AG08395 (cell line): ENCODE data around the gene ZCWPW1.

Experiments used
- DNase-seq: peaks from one replicate; pipeline ENCODE4 v3.0.0; 2012; ENCODE audit warnings: mixed read lengths, low spot score

ZCWPW1 gene

DNA sequence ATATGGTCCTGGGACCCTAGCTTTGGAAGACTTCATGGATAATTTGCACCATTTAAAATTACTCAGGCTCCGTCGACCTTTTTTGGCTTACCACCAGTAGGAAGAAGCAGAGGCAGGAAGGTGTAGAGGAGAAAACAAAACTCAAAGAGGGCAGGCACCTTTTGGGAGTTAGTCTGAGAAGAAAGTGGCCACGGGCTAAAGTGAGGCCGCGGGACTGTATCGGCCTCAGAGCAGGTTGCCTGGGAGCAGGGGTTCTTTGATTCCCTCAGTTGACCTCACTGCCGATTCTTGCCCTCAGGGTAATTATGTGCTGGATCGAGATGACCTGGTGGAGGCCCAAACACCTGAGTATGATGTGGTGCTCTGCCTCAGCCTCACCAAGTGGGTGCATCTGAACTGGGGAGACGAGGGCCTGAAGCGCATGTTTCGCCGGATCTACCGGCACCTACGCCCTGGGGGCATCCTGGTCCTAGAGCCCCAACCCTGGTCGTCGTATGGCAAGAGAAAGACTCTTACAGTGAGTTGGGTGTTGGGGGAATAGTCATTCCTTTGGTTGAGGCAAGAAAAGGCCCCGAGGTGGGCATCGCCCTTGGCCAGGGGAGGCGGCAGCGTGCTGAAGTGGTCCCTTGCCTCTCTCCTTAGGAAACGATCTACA is 4.2 kb upstream of the ZCWPW1 start:
- no peak for DNase-seq

DNA sequence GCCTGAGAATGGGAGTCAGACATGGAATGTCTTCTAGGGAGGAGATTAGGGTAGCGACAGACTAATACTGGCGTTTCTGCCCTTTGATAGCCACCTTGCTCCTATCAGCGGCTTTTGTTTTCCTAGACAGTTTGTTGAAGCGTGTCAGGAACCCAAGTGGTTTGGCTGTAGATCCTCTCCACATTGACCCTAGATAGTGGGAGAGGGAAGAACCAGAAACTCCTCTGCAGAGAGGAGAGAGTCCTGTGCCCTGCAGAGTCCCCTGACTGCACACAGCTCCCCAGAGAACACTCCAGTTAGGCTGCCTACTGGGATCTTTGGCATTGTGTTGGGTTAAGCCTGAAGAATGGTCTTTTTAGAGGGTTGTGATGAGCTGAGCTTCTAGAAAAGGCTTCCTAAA is 3.5 kb upstream of the ZCWPW1 start:
- no peak for DNase-seq

DNA sequence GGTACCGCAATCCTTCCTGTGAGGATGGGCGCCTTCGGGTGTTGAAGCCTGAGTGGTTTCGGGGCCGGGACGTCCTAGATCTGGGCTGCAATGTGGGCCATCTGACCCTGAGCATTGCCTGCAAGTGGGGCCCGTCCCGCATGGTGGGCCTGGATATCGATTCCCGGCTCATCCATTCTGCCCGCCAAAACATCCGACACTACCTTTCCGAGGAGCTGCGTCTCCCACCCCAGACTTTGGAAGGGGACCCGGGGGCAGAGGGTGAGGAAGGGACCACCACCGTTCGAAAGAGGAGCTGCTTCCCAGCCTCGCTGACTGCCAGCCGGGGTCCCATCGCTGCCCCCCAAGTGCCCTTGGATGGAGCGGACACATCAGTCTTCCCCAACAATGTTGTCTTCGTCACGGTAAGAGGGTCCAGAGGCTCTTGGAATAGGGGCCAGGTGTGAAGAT is 2.8 kb upstream of the ZCWPW1 start:
- DNase-seq, result no peak

DNA sequence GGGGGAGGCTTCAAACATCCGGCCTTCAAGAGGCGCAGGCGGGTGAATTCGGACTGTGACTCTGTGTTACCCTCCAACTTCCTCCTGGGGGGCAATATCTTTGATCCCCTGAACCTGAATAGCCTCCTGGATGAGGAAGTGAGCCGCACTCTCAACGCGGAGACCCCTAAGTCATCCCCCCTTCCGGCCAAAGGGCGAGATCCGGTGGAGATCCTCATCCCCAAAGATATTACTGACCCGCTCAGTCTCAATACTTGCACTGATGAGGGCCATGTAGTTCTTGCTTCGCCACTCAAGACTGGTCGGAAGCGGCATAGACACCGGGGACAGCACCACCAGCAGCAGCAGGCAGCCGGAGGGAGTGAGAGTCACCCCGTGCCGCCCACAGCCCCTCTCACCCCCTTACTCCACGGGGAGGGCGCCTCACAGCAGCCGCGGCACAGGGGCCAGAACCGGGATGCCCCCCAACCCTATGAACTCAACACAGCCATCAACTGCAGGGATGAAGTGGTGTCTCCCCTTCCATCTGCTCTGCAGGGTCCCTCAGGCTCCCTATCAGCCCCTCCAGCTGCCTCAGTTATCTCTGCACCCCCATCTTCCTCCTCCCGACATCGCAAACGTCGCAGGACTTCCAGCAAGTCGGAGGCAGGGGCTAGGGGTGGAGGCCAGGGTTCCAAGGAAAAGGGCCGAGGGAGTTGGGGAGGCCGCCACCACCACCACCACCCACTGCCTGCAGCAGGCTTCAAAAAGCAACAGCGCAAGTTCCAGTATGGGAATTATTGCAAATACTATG is 2.2 kb upstream of the ZCWPW1 start:
- DNase-seq, result no peak

DNA sequence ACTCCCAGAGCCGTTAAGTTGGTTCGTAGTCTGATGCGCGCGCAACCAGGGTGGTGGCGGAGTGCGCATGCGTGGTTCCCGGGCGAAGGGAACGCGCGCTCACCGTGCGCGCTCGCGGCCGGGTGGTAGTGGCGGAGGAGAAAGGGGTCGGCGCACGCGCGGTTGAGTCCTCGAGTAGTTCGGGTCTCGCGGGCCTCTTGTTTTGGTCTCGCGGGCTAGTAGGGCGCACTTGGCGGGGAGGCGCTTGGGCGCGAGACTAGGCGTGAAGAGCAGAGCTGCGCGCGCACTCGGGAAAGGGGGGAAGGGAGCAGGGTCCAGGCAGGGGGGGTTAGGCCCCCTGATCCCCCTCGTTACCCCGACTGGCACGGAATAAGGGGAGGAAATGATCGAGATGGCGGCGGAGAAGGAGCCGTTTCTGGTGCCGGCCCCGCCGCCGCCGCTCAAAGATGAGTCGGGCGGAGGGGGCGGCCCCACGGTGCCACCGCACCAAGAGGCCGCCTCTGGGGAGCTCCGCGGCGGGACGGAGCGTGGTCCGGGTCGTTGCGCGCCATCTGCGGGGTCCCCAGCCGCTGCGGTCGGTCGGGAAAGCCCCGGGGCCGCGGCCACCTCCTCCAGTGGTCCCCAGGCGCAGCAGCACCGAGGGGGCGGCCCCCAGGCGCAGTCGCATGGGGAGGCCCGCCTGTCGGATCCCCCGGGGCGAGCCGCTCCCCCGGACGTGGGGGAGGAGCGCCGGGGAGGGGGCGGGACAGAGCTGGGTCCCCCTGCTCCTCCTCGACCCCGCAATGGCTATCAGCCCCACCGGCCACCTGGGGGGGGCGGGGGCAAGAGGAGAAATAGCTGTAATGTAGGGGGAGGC is 1.4 kb upstream of the ZCWPW1 start, which contains the start of gene MEPCE:
MEPCE (plus strand) TSS at position 195 of the 856 bp plus-strand sequence; CDS start at position 383, 188 bp downstream.
- DNase-seq, result peak; percentile 100

DNA sequence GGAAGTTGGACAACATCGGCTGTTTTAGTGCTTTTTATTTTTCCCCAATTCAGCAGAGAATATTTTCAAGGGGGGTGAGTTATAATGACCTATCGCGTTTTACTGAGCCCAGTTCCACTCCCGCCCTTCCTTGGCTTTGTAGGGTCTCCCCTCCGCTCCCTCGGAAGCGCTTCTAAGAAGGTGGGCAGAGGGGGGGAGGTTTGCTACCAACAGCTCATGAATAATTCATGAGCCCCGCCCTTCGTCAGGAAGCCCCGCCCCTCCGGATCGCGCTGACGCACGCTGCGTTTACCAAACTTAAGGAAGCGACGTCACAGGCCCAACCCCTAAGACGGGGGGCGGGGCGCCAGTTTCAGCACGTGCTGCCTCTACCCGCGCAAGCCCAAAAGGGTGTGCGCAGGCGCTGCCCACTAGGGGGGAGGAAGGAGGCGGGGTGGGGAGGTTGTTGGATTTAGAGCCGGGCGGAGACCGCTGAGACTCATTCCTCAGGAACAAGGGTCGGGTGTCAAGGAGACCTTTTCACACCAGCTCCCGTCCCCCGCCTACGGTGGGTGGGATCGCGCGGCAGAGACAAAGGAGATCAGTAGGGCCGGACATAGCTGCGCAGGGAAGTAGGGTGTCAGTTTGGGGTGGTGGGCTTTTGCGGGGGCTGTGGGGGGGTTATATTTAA is 599 bp upstream of the ZCWPW1 start:
- peak; percentile 99 for DNase-seq

DNA sequence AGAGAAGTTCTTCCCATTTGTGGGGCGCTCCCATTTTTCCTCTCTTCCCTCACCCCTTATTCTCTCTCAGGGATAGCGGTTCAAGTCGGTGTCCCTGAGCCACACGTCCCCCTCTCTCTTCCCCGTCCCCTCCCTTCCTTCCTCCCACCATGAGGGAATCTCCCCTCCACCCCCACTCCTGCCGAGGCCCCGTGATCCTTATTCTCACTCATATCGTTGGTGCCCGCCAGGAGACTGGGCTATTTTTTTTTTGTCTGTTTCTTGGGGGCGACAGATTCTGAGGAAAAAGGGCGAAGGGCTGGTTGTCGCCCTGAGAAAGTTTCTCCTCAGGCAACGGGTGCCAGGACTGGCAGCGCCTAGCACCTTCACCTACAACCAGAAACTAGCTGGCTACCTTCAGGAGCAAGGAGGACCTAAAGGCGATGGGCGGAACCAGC is 723 bp downstream of the ZCWPW1 start:
- DNase-seq, result no peak

DNA sequence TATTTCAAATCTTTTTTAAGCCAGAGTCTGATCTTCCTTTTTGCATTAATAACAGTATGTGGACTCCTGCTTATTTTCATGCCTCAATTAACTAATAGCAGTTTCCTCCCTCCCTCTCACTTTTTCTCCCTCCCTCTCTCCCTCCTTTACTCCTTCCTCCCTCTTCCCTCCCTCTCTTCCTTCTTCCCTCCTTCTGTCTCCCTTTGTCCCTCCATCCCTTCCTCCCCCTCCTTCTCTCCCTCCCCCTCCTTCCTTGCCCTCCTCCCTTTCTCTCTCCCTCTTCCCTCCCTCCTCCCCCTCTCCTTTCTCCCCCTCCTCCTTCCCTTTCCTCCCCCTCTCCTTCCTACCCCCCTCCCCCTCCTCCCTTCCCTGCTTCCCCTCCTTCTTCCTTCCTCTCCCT is 2.0 kb downstream of the ZCWPW1 start:
- no peak for DNase-seq

DNA sequence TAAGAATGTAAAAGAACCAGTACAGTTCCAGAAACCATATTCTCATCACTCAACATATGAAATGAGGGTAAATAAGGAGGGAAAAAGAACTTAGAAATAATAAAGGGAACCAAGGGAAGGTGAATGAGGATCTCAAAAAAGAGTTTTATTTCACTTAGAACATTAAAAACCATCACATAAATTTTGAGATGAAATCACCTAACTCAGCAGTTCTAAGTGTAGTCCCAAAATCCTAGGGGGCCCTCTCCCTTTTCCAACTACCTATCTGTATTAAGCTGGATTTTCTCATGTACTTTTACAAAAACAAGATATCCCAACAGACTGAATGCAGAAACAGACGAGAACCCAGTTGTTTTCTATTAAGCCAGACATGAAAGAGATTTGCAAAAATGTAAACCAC is 3.2 kb downstream of the ZCWPW1 start:
- DNase-seq, result no peak

DNA sequence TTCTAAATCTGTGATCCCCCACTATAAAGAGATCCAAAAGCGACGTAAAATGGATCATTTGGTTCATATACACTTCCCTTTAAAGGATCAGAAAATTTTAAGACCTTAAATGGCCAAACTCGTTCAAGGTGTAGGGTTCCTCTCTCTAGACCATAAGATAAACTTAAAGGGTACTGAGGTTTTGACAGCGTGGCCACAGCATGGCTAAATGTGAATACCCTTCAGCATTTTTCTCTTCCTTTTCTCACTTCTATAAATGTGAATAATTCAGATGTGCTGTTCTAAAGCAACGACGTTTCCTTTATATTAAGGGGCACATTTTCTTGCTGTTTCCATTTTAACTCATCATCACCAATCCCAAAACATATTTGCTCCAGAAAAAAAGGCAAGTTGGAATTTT is 5.2 kb downstream of the ZCWPW1 start:
- no peak for DNase-seq

DNA sequence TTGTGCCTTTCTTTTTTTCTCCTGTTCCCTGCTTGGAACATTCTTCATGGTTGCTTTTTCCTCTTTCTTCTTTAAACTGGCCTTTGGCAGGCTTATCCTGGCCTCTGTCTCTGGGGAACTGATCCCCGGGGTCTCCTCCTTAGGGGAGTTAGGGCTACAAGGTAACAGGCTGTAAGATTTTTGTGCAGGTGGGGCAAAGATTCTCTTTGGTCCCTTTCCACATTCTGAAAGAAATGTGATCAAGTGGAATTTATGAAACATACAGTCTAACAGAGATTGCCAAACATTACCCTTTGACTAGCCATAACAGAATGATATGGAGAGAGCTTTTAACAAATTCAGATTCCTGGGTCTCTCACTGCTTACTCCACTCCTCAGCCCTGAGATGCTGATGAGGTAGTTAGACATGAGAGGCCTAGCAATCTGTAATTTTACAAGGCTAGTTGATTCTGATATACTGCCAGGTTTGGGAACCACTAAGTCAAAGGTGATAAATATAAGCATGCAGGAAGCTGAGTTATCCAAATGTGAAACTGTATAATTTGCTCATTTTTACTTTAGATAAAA is 8.8 kb downstream of the ZCWPW1 start:
- DNase-seq, result no peak

DNA sequence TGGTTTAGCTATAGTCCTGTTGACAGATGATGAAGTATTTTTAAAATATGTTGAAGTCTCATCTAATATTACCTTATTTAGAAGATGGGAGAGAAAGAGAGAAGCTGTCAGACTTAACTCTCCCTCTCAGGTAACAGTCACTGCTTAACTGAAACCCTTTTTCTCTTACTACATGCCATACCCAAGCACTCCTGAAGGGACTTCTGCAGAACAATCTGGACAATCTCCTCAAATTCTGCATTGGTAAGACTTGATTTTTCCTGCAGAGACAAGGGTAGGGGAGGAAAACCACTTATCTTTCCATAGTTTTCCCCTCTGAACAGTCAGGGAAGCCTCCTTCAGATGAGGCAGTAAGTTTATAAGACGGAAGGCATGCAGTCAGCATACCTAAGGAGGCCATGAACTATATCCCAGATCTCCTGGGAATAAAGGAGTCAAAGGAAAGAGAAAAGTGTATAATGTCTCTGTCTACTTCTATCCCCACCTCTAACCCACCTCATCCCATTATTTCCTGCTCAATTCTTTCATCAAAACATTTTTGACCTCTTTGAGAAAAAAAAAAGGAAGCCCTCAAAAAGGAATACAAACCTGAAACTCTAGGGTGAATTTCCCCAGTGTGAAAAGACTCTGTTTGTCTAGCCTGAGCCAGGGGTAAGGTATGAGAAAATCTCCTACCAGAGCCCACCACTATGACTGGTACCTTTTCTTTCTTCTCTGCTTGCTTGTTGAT is 9.4 kb downstream of the ZCWPW1 start:
- DNase-seq, result no peak

DNA sequence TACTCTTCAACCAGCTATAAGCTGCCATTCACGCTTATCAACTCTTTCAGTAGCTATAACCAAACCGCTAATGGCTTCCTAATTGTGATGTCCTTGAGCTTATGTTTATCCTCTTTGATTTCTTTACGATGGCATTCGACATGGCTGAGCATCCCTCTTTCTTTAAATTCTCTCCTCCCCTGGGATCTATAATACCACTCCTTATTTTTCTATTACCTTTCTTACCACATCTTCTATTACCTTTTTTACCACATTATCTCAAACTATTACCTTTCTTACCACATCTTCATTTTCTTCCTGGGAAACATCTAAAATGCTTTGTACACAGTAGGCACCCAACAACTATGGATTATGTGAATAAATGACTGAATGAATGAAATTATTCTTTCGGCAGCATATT is 13.1 kb downstream of the ZCWPW1 start:
- DNase-seq, result no peak

DNA sequence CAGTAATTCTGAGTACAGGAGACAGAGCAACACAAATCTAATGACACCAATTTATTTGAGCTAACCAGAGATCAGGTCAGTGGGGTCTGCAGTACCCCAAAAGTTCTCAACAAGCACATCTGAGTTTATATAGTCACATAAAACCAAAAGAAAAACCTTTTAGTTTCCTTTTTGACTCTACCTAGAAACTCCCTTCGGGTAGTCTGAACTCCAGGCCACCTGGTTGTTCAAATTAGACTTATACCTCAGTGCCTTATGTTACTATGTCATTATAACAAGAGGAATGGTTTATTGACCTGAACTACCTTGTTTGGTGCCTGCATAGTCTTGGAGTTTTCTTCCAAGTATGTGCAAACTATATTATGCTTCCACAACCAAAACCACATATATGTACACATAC is 14.6 kb downstream of the ZCWPW1 start:
- no peak for DNase-seq

DNA sequence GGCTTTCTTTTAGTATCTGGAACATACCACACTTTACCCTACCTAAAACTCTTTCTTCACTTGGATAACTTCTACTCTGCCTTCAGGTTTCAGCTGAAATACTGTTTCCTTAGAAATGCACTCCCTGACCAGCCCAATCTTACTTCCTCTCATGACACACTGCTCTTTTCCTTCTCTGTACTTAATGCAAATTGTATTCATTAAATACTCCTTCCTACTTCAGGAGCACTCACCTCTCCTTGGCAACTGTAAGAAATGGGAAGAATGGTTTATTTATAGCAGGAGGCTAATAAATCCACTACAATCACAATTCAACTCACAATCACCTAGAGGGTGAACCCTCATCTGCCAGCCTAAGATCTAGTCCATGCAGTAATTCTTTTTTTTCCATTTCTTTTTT is 15.2 kb downstream of the ZCWPW1 start:
- no peak for DNase-seq

DNA sequence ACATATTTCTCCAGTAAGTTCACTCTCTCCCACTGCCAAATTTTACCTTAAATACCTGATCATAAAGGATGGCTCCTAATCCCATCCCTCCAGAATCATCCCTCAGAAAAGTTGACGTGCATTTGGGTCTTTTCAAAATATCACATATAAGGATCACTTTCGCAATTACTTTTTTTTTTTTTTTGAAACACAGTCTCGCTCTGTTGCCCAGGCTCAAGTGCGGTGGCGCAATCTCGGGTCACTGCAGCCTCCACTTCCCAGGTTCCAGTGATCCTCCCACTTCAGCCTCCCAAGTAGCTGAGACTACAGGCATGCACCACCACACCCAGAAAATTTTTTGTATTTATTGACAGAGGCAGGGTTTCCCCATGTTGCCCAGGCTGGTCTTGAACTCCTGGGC is 17.4 kb downstream of the ZCWPW1 start:
- DNase-seq, result no peak

DNA sequence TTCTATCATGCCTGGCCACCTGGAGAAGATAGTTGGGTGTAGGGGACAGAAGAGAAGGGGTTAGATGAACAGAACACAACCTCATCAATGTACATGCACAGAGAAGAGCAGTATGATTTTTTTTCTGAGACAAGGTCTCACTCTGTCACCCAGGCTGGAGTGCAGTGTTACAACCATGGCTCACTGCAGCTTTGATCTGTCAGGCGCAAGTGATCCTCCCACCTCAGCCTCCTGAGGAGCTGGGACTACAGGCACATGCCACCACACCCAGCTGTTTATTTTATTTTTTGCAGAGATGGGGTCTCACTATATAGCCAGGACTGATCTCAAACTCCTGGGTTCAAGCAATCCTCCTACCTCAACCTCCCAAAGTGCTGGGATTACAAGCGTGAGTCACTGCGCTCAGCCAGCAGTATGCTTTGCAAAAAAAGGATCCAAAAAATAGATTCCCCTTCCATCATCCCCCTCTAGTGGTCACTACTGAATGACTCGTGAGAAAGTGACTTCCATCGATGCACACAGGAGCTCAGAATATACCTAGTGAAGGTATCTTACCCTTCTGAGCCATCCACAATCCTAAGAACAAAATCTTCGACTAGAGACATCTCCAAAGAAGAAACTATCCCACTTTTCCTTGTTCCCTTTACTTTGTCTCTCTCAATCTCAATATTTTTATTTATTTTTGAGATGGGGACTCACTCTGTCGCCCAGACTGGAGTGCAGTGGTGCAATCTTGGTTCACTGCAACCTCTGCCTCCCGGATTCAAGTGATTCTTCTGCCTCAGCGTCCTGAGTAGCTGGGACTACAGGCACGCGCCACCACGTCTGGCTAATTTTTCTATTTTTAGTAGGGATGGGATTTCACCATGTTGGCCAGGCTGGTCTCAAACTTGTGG is 21.0 kb downstream of the ZCWPW1 start:
- DNase-seq, result peak; percentile 80

DNA sequence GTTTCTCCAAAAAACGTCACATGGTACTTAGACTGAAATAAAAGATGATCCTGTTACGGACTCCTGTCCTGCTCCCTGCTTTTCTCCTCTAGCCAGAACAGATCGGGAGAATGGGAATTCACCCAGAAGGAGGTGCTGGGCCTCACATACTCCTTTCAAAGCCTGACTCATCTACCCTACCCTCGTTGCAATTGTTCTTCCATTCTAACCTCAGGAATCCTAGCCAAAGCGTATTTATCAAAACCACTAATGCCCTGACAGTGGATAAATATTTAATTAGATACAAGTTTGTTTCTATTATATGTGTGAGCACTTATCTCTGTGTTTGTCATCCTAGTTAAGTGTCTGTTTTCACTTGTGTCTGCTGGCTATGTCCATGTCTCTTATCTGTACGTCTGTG is 21.7 kb downstream of the ZCWPW1 start:
- DNase-seq, result peak; percentile 38

DNA sequence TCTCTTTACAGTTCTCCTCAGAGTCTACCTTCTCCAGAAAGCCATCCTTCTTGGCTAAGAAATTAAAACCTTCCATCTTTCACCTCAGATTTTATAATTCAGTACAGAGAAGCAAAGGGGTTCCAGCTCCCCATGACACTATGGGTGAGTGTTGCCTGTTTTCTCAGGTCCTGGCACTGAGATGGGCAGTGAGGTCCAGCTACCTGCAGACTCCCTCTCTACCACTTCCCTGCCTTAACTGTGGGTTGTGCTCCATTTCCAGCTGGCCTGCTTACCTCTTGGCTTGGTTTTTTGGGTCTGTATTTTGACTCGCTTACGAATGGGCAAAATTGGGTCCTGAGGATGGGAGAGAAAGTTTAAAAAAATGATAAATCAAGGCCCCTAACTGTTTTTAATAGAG is 26.3 kb downstream of the ZCWPW1 start:
- DNase-seq, result no peak

DNA sequence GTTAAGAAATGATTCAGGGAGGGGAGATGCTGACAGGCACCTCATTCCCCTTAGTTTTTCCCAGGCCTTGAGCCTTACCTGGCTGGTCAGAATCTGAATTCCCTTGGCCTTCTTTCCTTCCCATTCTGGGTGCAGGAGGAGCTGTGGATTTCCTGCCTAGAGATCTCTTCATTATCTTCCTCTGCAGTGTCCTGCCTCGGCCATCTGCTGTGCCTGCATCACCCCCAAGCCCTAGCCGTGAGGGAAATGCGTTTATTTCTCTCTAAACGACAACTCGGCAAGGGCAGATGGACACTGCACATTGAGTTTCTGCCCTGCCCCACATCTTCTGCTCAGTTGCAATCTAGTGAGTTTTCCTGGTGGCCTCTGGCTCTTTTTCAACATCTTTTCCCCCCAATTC is 26.7 kb downstream of the ZCWPW1 start:
- no peak for DNase-seq
